HG03457 (cell line): ENCODE results near the gene ERBB4.

Experiments used
- ATAC-seq: cut with Tn5 transposase; IDR thresholded peaks from one replicate; pipeline ENCODE4 v1.9.1; 2021; ENCODE audit warnings: moderate number of reproducible peaks; ENCODE audit not compliant: unreplicated experiment

The ERBB4 gene

GRCh38 chr2:212099658-212100057, 438.9 kb downstream of the ERBB4 start:
- ATAC-seq = no peak

GRCh38 chr2:212098966-212099365, 439.6 kb downstream of the ERBB4 start:
- no peak for ATAC-seq

GRCh38 chr2:212097001-212097400, 441.6 kb downstream of the ERBB4 start:
- ATAC-seq = no peak

GRCh38 chr2:212089873-212090272, 448.7 kb downstream of the ERBB4 start:
- no peak for ATAC-seq

- no peak for ATAC-seq
Observed at GRCh38 chr2:212088353-212088752, 450.2 kb downstream of the ERBB4 start.

GRCh38 chr2:212083492-212083891, 455.1 kb downstream of the ERBB4 start:
- no peak for ATAC-seq

GRCh38 chr2:212078103-212078502, 460.5 kb downstream of the ERBB4 start:
- no peak for ATAC-seq

GRCh38 chr2:212076456-212076855, 462.1 kb downstream of the ERBB4 start:
- ATAC-seq = no peak

- ATAC-seq = no peak
Observed at GRCh38 chr2:212073360-212073759, 465.2 kb downstream of the ERBB4 start.

- no peak for ATAC-seq
Observed at GRCh38 chr2:212066546-212066945, 472.1 kb downstream of the ERBB4 start.

- ATAC-seq = no peak
Observed at GRCh38 chr2:212064318-212064717, 474.3 kb downstream of the ERBB4 start.

GRCh38 chr2:212052412-212053159, 486.0 kb downstream of the ERBB4 start:
- ATAC-seq = no peak

- no peak for ATAC-seq
Observed at GRCh38 chr2:212050871-212051270, 487.7 kb downstream of the ERBB4 start.

GRCh38 chr2:212042562-212042961, 496.0 kb downstream of the ERBB4 start:
- no peak for ATAC-seq

- ATAC-seq = no peak
Observed at GRCh38 chr2:212037062-212037461, 501.5 kb downstream of the ERBB4 start.

- ATAC-seq = no peak
Observed at GRCh38 chr2:212034841-212035585, 503.6 kb downstream of the ERBB4 start.

GRCh38 chr2:212033888-212034287, 504.7 kb downstream of the ERBB4 start:
- ATAC-seq = no peak

- ATAC-seq = no peak
Observed at GRCh38 chr2:212032536-212033219, 505.9 kb downstream of the ERBB4 start.

GRCh38 chr2:212032032-212032431, 506.6 kb downstream of the ERBB4 start:
- ATAC-seq = no peak

- ATAC-seq = no peak
Observed at GRCh38 chr2:212030709-212031108, 507.9 kb downstream of the ERBB4 start.

GRCh38 chr2:212028798-212029394, 509.7 kb downstream of the ERBB4 start:
- ATAC-seq = no peak
